Epithelial cell of proximal tubule (primary cell): ENCODE measurements around the gene RNF126. TPM values are rescaled to one million over a fixed set of nuclear protein-coding genes. Genes with fewer than 3 reads are reported as not detected.

Source experiments
- DNase-seq: peaks from one replicate; pipeline ENCODE4 v3.0.0-alpha.2; 2011; ENCODE audit warnings: low read depth
- H3K4me3 ChIP-seq: 2 replicates; pipeline ENCODE4 v1.5.1; 2011; ENCODE audit warnings: low read depth, mild to moderate bottlenecking, low read length
- CTCF ChIP-seq: conservative IDR thresholded peaks from 2 replicates; pipeline ENCODE4 v1.5.1; 2012; ENCODE audit warnings: low read depth, mild to moderate bottlenecking, low read length
- total RNA-seq: library from RNA; depleted of rRNA; stranded (reverse); fragments of >200 nt; gene quantifications from 2 replicates; pipeline ENCODE4 v1.2.3, GENCODE V29; 2015

RNF126 gene
- total RNA-seq, 1 donor from 2014 or later = 102 TPM

GRCh38 chr19:616062-616700 lies 46.8 kb downstream of the RNF126 start:
- DNase-seq = no peak
- TF ChIP-seq CTCF = no peak
- H3K4me3 ChIP-seq = no peak overlapping the region

GRCh38 chr19:615619-616018 lies 47.4 kb downstream of the RNF126 start:
- no peak for DNase-seq

GRCh38 chr19:613732-614567 lies 49.1 kb downstream of the RNF126 start:
- no peak overlapping the region for H3K4me3 ChIP-seq
- no peak for TF ChIP-seq CTCF
- no peak for DNase-seq

More at GRCh38 chr19:615619-616018, 47.4 kb downstream of the RNF126 start:
- no peak for TF ChIP-seq CTCF
- no peak overlapping the region for H3K4me3 ChIP-seq

- TF ChIP-seq CTCF = no peak
- no peak for DNase-seq
- no peak overlapping the region for H3K4me3 ChIP-seq
These were observed 50.1 kb downstream of the RNF126 start for GRCh38 chr19:612941-613340.

- DNase-seq = no peak
- no peak for TF ChIP-seq CTCF
- no peak overlapping the region for H3K4me3 ChIP-seq
These were observed 51.5 kb downstream of the RNF126 start for GRCh38 chr19:611481-611868.

GRCh38 chr19:610801-611480 lies 52.1 kb downstream of the RNF126 start:
- DNase-seq = no peak
- no peak overlapping the region for H3K4me3 ChIP-seq
- TF ChIP-seq CTCF = no peak
